OCI-LY1 (cell line): ENCODE results near the gene TRAPPC5.

ENCODE experiments used
- CTCF ChIP-seq: fragments of 200-600 bp; sonication (generic), shearing (Covaris generic); IDR thresholded peaks from 2 replicates; pipeline ENCODE4 v1.5.1; 2017; ENCODE audit warnings: mild to moderate bottlenecking, antibody characterized with exemption, low read length, moderate library complexity, mixed read lengths
- EZH2 ChIP-seq: fragments of 200-600 bp; sonication (generic), shearing (Covaris generic); IDR thresholded peaks from 2 replicates; pipeline ENCODE4 v1.8.0; 2017; ENCODE audit warnings: borderline replicate concordance, mixed run types, mild to moderate bottlenecking, antibody characterized with exemption, low read length, moderate library complexity, mixed read lengths

- TF ChIP-seq CTCF (no peak), EZH2 (no peak)
Measured at GRCh38 chr19:7729831-7730285, 49.2 kb downstream of the TRAPPC5 start.
